TTC549 (cell line): ENCODE data around the gene TNK2.
"Not testable (repeated sequence)": the region's sequence is repeated elsewhere in the genome, so short reads cannot be mapped to it uniquely, and the experiment has no call there.

Experiments
- FAIRE-seq: peaks from 2 replicates; lab custom pipeline; 2012; peaks lifted over from hg19 to GRCh38; lab: Jason Lieb, UNC

Gene TNK2

DNA sequence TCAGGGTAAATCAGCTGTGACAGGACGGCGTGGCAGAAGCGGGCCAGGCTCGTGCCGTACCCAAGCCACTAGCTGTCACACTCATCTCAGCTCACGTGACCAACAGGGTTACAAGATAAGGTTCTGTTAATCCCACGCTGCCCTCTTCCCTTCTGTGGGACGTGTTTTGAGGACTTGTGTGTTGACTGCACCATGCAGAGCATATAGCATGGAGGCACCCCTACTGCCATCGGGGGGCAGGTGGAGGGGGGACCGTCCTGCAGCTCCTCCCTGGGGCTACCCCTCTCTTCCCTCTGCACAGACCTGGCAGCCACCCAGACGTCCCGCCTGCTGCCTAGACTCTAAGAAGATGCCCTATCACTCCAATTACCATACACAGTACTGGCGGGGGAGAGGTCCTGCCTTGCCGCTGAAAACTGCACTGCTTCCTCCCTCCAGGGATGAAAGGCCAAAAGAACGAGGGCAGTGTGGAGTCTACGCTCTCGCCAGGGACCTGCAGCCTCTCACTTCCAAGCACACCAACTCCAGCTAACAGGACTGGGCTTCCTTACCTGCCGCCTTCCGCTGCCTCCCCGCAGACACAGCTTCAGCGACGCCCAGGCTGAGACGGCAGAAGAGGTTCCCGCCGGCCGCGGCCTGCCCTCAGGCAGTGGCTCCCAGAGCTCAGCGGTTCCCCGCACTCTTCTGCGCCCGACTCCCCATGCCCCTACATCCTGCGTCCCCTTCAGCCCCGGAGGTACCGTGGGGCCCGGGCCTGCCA is at the start of gene TNK2:
TSS of gene TNK2 (minus strand) at position 618 of the 760 bp plus-strand sequence. CDS start 19,963 bp downstream, outside the sequence.
- no peak for FAIRE-seq

DNA sequence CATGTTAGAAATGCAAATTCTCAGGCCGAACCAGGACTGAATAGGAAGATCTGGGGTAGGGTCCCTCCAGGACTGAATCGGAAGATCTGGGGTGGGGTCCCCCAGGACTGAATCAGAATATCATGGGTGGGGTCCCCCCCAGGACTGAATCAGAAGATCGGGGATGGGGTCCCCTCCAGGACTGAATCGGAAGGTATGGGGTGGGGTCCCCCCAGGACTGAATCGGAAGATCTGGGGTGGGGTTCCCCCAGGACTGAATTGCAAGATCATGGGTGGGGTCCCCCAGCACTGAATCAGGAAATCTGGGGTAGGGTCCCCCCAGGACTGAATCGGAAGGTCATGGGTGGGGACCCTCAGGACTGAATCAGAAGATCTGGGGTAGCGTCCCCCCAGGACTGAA is 48.2 kb upstream of the TNK2 start:
- FAIRE-seq = no peak

DNA sequence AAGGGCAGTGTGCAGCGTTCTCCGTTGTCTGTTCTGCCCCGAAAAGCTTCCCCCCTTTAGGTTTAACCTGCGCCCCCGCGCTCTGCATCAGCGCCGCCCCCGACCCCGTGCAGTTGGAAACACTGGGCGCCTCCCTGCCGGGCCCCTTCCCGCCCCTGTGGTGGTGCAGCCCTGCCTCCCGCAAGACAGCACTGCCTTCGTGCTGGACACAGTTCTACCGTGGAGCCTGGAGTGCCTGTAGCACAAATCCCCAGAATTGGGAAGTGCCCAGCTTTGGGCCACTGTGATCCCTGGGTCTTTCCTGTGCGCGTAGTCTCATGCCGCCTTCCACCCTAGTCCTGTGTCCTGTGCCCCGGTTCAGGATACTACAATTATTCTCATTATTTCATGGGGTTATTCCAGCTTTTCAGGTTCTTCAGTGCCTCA is 47.1 kb upstream of the TNK2 start:
- not testable (repeated sequence) for FAIRE-seq

GRCh38 chr3:195954752-195955119 is 46.4 kb upstream of the TNK2 start:
- FAIRE-seq = not testable (repeated sequence)

DNA sequence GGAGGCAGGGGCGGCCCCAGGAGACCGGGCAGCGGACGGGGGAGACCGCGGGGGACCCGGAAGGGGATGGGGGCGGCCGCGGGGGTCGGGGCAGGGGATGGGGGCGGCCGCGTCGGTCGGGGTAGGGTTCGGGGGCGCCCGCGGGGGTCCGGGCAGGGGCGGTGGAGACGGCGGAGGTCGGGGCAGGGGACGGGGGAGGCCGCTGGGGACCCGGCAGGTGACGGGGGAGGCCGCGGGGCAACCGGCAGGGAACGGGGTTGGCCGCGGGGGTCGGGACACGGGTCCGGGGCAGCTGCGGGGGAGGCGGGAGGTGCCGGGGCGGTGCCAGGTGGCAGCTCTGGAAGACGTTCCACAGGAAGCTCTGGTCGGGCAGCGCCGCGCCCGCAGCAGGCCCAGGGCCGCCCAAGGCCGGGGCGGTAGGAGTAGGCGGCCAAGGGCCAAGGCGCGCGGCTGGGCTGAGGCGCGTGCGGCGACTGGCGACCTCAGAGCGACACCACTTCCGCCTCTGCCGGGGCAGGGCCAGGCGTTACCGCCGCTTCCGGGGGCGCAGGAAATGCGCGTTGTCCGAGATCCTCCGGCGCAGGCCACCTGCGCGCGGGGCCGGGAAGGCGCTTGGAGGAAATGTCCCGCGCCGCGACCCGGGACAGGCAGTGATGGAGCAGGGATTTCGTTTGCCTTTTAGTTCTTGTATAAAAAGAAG is 45.9 kb upstream of the TNK2 start:
- not testable (repeated sequence) for FAIRE-seq

GRCh38 chr3:195952590-195952989 is 44.2 kb upstream of the TNK2 start:
- not testable (repeated sequence) for FAIRE-seq

GRCh38 chr3:195951443-195952177 is 43.3 kb upstream of the TNK2 start:
- FAIRE-seq = not testable (repeated sequence)

DNA sequence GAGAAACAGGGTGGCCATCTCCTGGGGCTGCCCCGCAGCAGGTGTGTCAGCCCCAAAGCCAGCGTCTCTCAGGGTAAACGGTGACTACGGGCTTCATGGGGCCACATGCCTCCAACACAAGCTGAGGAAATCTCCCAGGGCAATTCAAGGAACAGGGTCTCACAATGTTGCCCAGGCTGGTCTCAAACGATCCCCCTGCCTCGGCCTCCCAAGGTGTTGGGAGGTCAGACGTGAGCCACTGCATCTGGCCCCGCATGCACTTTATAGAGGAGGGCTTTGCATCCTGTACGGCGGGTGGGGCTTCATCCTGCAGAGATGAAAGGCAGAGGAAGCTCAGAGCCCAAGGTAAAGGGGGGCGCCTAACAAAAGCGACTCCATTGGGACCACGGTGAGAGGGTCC is 42.4 kb upstream of the TNK2 start:
- not testable (repeated sequence) for FAIRE-seq

DNA sequence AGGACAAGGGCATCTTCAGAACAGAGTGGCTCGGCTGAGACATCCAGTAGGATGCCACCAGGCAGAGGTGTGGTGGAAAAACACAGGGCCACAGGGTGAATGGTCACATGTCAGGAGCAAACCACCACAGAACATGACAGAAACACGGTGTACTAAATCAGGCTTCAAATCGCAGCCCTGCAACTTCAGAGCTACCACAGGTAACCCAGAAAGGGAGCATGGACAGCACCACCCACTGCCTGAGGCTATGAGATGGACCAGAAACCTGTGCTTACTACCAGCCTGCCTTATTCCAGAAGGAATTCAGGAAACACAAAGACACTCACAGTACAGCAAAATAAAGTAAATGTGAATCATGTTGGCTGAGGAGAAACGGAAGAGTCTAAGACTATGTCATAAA is 41.8 kb upstream of the TNK2 start:
- FAIRE-seq = not testable (repeated sequence)

DNA sequence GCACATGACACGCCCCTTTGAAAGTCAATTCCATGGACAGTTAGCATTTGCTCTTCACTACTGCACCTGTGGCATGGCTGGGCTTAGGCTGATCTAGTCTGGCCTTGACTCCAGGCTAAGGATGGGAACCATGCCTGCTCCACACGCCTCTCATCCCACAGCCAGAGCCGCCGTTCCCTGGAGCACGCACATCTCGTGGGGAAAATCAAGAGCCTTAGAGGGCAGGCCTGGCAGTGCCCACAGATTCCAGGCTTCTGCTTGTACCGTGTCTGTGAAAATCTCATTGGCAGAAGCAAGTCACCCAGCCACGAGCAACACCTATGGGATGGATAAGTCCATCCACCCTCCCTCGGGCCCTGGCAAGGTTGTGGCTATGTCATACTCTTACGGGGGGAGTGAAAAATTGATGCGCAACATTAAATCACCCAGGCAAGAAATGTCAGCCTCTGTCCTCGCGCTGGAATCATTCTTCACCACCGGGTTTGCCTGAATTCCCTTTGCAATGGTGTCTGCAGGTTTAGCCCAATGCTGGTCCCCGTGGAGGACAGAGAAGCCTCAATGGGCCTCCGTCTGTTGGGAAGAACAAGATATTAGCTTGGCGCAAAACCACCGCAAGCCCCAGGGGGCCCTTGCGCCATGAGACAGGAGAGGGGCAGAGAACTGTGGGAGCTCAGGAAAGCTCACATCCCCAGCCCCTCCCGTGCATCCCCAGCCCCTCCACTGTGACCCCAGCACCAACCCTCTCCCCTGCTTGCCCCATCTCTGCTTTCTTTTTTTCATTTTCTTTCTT is 38.8 kb upstream of the TNK2 start:
- FAIRE-seq = not testable (repeated sequence)

- not testable (repeated sequence) for FAIRE-seq
Measured at GRCh38 chr3:195941265-195941815, 33.0 kb upstream of the TNK2 start.

DNA sequence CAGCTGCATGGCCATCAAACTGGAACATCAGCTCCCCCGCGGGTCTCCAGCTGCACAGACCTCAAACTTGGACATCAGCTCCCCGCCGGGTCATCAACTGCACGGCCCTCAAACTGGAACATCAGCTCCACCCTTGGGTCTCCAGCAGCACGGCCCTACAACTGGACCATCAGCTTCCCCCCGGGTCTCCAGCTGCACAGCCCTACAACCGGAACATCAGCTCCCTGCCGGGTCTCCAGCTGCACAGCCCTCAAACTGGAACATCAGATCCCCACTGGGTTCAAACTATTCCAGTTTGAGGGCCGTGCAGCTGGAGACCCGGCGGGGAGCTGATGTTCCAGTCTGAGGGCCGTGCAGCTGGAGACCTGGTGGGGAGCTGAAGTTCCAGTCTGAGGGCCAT is 32.5 kb upstream of the TNK2 start:
- FAIRE-seq = not testable (repeated sequence)

GRCh38 chr3:195939526-195940470 is 31.4 kb upstream of the TNK2 start:
- not testable (repeated sequence) for FAIRE-seq

- FAIRE-seq = not testable (repeated sequence)
Measured at GRCh38 chr3:195933044-195933430, 24.7 kb upstream of the TNK2 start.

DNA sequence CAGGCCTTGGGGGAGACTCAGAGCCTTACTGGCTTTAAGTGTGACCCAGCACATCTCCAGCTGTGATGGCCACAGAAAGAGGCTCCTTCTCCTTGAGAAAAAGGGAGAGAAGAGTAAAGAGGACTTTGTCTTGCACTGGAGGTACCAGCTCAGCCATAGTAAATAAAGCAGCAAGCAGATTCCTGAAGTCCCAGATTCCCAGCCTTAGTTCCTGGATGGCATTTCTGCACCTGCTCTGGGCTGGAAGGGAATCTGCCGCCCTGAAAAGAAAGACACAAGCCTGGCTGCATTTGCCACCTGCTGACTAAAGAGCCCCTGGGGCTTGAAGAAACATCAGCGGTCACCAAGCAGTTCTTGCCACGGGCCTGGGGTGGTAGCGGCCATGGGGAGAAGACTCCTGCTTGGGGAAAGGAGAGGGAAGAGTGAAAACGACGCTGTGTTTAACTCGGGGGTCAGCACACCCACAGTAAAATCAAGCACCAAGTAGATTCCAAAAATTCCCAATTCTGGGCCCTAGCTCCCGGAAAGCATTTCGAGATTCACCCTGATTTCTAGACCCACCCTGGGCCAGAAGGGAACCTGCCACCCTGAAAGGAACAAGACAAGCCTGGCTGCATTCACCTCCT is 24.2 kb upstream of the TNK2 start:
- FAIRE-seq = no peak

GRCh38 chr3:195931582-195932273 is 23.4 kb upstream of the TNK2 start:
- no peak for FAIRE-seq

- FAIRE-seq = no peak
Measured at GRCh38 chr3:195929452-195929851, 21.1 kb upstream of the TNK2 start.

DNA sequence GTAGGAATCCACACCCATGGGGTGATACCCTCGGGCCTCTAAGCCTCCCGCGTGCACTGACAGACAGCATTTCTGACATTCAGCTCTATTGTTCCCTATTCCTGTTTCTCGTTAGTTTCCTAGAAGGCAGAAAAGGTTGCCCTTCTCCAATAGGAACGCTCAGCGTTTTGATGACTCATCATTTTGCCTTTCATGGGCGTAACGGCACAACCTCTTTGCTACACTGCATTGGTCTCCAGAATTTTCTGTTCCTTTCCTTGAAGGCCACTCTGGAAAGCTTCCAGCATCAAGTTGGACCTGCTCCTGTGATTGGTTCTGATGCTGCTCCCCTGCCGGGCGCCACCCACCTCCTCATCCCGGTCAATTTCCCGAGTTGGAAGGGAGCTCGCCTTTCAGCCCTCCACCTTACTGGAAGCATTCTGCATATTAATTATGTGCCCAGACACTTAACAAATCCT is 13.0 kb upstream of the TNK2 start:
- no peak for FAIRE-seq

GRCh38 chr3:195918176-195918575 is 9.8 kb upstream of the TNK2 start:
- FAIRE-seq = no peak
